ENCODE measurements around the gene PEX5.
"Not testable (repeated sequence)": the region's sequence is repeated elsewhere in the genome, so short reads cannot be mapped to it uniquely, and the experiment has no call there.

Gene PEX5

DNA sequence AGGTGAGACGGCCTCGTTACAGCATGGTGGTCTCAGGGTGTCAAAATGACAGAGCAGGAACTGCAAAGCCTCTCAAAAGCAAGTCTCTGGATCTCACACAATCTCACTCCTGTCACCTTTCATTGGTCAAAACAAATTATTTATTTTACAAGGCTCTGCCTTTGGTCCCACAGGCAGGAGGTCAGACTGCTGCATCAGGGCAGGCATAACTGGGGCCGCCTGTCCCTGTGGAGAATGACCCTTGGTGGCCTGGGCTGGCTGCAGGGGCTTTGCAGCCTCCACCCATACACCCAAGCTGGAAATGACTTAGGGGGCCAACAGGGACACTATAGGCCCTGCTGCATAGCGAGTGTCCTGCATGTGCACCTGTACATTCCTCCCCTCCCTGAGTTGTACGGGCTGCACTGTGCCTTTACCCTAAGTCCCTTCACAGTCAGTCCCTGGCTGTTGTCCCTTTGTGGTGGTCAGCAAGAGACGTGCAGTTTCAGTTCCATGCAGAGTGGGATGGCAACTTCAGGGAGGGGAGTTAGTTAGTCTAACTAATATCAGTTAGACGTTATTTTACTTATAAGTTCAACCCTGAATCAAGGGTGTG, 28.1 kb downstream of the PEX5 start:
- no peak for DNase-seq (ENCODE audit: low spot score)

DNA sequence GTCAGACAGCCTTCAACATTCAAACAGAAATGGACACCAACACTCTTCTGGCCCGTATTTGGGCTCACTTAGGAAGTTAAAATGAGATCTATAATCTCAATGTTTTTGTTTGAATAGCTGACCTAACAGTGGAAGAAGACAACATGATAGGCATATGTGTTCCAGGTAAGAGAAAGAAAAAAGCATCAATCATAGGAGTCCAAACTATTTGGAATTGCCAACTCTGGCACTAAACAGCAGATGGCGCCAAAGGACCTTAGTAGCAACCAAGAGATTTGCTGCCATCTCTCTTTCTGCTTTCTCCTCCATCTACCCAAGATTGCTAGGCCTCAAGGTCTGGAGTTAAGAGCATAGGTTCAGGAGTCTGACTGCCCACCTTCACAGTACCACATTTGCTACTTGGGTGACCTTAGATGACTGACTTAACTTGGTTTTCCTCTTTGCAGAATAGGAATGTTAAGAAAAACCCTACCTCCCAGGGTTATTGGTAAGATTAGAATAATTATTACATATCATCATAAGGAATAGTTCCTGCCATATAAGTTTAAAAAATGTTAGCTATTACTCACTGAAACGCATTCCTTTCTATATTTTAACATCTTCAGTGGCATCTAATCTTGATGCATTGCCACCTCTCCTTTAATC, 30.2 kb downstream of the PEX5 start:
- DNase-seq (ENCODE audit: low spot score), result peak; percentile 69

DNA sequence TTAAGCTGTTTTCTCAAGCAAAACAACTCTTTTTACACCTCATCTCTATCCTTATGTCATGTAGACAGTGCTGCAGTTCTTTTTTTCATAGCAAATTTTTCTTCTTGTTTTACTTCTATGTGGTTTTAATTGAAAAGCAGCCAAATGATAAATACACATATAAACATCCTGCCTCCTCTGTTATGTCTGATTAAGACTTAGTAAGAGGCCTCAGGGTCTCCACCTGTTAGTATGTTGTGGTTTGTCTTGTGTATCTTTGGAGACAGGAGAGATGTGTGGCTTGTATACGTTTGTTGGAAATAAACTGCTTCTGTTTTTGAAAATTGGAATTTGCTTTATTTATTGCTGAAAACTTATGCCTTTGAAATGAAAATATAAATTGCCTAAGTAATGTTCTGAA, 32.0 kb downstream of the PEX5 start:
- no peak for DNase-seq (ENCODE audit: low spot score)

DNA sequence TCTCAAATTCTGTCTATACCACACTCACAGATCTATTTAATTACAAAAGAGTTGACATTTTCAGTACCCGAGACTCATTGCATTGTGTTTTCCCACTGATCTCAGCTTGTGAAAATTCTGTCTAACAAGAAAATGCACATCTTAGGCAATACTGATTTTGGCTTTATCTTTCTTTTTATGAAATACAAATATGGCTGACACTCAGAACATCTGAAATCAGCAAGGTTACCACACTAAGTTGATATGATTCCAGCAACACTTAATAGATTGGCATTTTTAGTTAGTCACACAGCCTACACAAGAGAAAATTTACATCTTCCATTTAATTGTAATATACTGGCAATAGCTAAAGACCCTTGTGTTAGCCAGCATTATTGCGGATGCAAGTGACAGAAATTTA, 40.3 kb downstream of the PEX5 start:
- DNase-seq (ENCODE audit: low spot score), result no peak

DNA sequence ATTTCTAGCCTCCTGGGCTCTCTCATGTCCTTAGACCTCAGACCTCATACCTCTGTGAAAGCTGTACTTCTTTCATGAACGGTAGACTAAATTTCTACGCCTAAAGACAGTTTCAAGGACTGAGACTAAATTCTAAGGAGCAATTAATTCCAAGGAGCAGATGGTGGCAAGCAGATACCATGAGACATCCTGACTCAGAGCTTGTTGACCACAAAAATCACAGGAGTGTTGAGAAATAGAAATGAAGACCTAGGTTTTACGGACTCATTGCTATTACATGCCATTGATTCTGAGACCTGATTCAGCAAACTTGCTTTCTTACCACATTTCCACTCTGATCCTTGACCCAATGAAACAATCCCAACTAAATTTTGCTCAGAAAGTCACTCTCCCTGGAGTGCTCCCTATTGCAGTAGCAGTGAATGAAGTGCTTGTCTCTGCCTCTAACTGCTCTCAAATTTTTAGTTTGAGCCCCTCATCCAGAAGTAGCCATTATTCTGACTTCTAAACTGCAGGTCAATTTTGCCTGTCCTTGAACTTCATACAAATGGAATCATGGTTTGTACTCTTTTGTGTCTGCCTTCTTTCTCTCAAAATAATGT, 52.0 kb downstream of the PEX5 start:
- no peak for DNase-seq (ENCODE audit: low spot score)

DNA sequence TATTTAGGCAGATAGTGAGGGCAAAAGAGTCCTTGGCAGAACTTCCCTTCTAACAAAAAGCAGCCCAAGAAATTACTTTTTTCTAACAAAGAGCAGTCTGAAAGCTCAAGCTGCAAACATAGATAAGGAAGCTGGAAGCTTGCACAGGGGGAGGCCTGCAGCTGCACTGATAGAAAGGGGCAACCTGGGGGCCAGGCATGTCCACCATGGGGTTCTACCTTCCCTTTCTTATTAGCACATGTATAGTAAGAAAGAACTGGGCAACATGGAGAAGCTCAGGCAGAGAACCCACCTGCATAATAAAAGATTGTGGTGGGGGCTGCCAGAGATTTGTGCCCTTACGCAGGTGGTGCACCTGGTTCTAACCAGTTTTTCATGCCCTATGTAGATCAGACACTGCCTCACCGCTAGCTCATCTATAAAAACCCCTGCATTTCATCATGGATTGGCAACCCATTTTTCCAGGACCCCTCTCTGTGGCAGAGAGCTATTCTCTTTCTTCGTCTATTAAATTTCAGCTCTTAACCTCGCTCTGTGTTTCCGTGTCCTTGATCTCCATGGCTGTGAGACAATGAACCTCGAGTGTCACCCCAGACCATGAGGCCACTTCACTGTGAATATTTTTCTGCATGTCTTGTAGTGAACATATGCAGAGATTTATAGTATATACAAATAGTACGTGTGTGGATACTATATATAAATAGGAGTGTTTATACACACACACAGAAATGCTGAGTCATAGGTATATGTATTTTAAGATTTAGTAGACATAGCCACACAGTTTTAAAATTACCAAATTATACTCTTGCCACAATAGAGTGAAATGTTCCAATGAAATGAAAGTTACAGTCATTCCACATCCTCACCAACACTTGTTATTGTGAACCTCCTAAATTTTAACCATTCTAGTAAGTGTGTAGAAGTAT, 53.0 kb downstream of the PEX5 start:
- no peak for DNase-seq (ENCODE audit: low spot score)

DNA sequence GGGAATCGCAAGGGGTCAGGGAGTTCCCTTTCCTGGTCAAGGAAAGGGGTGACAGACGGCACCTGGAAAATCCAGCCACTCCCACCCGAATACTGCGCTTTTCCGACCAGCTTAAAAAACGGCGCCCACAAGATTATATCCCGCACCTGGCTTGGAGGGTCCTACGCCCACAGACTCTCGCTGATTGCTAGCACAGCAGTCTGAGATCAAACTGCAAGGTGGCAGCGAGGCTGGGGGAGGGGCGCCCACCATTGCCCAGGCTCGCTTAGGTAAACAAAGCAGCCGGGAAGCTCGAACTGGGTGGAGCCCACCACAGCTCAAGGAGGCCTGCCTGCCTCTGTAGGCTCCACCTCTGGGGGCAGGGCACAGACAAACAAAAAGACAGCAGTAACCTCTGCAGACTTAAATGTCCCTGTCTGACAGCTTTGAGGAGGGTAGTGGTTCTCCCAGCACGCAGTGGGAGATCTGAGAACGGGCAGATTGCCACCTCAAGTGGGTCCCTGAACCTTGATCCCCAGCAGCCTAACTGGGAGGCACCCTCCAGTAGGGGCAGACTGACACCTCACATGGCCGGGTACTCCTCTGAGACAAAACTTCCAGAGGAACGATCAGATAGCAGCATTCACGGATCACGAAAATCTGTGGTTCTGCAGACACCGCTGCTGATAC, 62.0 kb downstream of the PEX5 start:
- not testable (repeated sequence) for DNase-seq (ENCODE audit: low spot score)

DNA sequence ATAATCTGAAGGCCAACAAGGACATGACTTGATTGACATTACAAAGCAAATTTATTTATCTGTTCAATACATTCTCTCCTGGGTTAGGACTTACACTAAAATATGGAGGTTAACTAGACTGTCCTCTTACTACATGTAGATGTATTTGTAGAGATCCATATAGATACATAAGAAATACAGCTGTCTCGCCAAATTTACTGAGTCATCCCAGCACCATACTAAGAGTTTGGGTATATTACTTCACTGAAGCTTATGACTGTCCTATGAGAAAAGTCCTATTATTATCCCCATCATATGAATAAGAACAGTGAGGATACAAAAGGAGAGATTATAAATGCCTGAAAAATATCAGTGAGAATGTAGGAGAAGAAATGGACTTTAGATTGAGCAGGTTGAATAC, 69.6 kb downstream of the PEX5 start:
- no peak for DNase-seq (ENCODE audit: low spot score)
